Smooth muscle cell (in vitro differentiated cells): ENCODE measurements around the gene FBXW8. TPM values are rescaled to one million over a fixed set of nuclear protein-coding genes. Genes with fewer than 3 reads are reported as not detected.

Experiments used
- DNase-seq: peaks from one replicate; lab custom pipeline; 2025; ENCODE audit not compliant: unreplicated experiment; lab: John Stamatoyannopoulos, UW
- H2AFZ ChIP-seq: fragments of 200-600 bp; sonication (generic); 2 replicates; pipeline ENCODE4 v1.6.0; 2016; ENCODE audit warnings: antibody characterized with exemption, low read depth, mild to moderate bottlenecking
- H3F3A ChIP-seq: fragments of 200-600 bp; sonication (generic); 2 replicates; pipeline ENCODE4 v1.6.0; 2017; ENCODE audit warnings: antibody characterized with exemption, low read depth
- H3K27ac ChIP-seq: fragments of 200-600 bp; sonication (generic); 2 replicates; pipeline ENCODE4 v1.5.1; 2016; ENCODE audit warnings: low read depth, mild to moderate bottlenecking
- H3K27me3 ChIP-seq: fragments of 200-600 bp; sonication (generic); 2 replicates; pipeline ENCODE4 v1.6.1; 2016; ENCODE audit warnings: low read depth, mild to moderate bottlenecking
- H3K36me3 ChIP-seq: fragments of 200-600 bp; sonication (generic); 2 replicates; pipeline ENCODE4 v1.5.1; 2016; ENCODE audit warnings: low read depth
- H3K4me1 ChIP-seq: fragments of 200-600 bp; sonication (generic); 2 replicates; pipeline ENCODE4 v1.5.1; 2016; ENCODE audit warnings: low read depth
- H3K4me2 ChIP-seq: fragments of 200-600 bp; sonication (generic); 2 replicates; pipeline ENCODE4 v1.6.0; 2016; ENCODE audit warnings: mild to moderate bottlenecking
- H3K4me3 ChIP-seq: fragments of 200-600 bp; sonication (generic); 2 replicates; pipeline ENCODE4 v1.5.1; 2016; ENCODE audit warnings: mild to moderate bottlenecking
- H3K79me2 ChIP-seq: fragments of 200-600 bp; sonication (generic); 2 replicates; pipeline ENCODE4 v1.6.0; 2016; ENCODE audit warnings: low read depth, mild to moderate bottlenecking
- H3K9ac ChIP-seq: fragments of 200-600 bp; sonication (generic); 2 replicates; pipeline ENCODE4 v1.6.0; 2016; ENCODE audit warnings: low read depth
- H3K9me3 ChIP-seq: fragments of 200-600 bp; sonication (generic); replicated peaks from 2 replicates; pipeline ENCODE4 v1.5.1; 2016; ENCODE audit warnings: low read depth
- H4K20me1 ChIP-seq: fragments of 200-600 bp; sonication (generic); 2 replicates; pipeline ENCODE4 v1.6.0; 2016; ENCODE audit warnings: low read depth
- WGBS: methylation state at CpG from one replicate; pipeline ENCODE4 v1.1.7; 2016; ENCODE audit warnings: low lambda C conversion rate; 5-methylcytosine and 5-hydroxymethylcytosine counted together
- polyA plus RNA-seq: library from polyadenylated mRNA; unstranded; fragments of >200 nt; fragmentation: Nextera tagmentation; extraction: Ambion mirVana; gene quantifications from 2 replicates; pipeline ENCODE4 v1.2.1, GENCODE V29; 2016
- total RNA-seq: library from RNA; depleted of rRNA; stranded (reverse); fragments of >200 nt; gene quantifications from 2 replicates; pipeline ENCODE4 v1.2.3, GENCODE V29; 2014
- TF ChIP-seq, protein P1 (sequence below): fragments of 200-600 bp; sonication (generic); IDR thresholded peaks from 2 replicates; pipeline ENCODE4 v1.5.1; 2017; ENCODE audit warnings: borderline replicate concordance, mild to moderate bottlenecking, antibody characterized with exemption; ENCODE audit not compliant: insufficient read depth, poor library complexity, severe bottlenecking

The FBXW8 gene
- total and polyA plus RNA-seq, 2 experiments from 2014 or later = 16.9 to 18.3 TPM

DNA sequence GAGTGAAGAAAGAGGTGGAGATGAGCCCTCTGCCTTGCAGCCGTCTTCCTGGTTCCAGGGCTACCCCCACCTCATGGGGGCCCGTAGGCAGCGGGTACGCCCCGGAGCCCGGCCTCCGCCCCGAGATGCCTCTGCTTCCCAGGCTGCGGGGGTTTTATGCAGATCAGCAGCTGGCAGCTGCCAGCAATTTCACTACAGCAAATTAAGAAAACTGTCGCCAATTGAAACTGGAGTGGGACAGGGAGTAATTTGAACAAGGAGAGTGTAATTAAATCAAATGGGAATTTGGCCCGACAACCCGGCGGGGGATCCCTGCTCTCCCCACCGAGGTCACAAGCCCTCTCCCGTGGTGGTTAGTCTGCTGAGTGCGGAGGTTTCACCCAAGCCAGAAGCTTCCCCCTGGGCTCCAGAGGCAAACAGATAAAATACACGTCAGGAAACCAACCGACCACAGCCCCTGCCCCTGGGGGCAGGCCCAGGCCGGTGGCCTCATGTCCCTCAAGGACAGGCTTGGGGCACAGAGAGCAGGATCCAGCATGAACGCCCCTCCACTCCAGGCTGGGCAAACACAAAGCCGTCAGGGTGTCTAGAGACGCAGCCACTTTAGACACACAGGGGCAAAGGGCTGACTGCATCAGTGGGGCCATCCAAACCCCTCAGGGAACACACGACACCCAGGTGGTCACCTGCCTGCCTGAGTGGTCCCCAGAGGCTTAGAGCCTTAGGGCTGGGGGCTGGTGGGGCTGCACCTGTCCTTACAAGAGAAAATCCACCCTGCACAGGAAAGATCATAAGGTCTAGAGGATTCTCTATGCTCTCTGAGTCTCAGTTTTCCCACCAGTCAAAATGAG, 134.6 kb downstream of the FBXW8 start:
- H3K79me2 ChIP-seq = no peaks in the 10 kb centered on the region
- TF ChIP-seq, protein P1, sequence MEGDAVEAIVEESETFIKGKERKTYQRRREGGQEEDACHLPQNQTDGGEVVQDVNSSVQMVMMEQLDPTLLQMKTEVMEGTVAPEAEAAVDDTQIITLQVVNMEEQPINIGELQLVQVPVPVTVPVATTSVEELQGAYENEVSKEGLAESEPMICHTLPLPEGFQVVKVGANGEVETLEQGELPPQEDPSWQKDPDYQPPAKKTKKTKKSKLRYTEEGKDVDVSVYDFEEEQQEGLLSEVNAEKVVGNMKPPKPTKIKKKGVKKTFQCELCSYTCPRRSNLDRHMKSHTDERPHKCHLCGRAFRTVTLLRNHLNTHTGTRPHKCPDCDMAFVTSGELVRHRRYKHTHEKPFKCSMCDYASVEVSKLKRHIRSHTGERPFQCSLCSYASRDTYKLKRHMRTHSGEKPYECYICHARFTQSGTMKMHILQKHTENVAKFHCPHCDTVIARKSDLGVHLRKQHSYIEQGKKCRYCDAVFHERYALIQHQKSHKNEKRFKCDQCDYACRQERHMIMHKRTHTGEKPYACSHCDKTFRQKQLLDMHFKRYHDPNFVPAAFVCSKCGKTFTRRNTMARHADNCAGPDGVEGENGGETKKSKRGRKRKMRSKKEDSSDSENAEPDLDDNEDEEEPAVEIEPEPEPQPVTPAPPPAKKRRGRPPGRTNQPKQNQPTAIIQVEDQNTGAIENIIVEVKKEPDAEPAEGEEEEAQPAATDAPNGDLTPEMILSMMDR = no peak
- no peaks in the 10 kb centered on the region for H3F3A ChIP-seq
- no peak overlapping the region for H3K9ac ChIP-seq
- H3K4me1 ChIP-seq = peaks cover 11% of the 10 kb centered on the region
- H3K27me3 ChIP-seq = no peaks in the 10 kb centered on the region
- H4K20me1 ChIP-seq = no peaks in the 10 kb centered on the region
- H3K9me3 ChIP-seq = no peaks in the 10 kb centered on the region
- no peak overlapping the region for H3K4me3 ChIP-seq
- no peak for DNase-seq
- H2AFZ ChIP-seq = no peak overlapping the region
- 72% methylated on average over 23 of the region's 23 CpGs for WGBS
- no peaks in the 10 kb centered on the region for H3K36me3 ChIP-seq
- H3K4me2 ChIP-seq = no peak overlapping the region
- no peak overlapping the region for H3K27ac ChIP-seq

DNA sequence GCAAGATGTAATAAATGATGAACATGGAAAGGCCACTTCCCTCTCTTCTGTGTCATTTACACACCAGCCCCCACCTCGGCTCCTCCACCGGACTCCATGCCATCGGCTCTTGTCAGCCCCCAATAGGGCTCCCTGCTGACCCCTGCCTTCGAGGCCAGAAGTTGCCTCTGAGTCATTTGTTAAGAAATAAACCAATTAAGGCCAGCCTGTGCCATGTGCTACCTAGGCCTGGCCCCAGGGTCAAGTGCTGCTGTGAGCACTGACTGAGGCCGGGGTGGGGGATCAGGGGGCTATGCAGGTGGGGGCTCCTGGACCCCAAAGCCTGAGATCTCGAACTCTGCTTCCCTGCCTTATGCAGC, 135.2 kb downstream of the FBXW8 start:
- Histone ChIP-seq H3K4me1 (peaks cover 13% of the 10 kb centered on the region), H3K9me3 (no peaks in the 10 kb centered on the region), H3K9ac (no peak overlapping the region), H4K20me1 (no peaks in the 10 kb centered on the region), H3K27me3 (no peaks in the 10 kb centered on the region), H3F3A (no peaks in the 10 kb centered on the region), H2AFZ (no peak overlapping the region), H3K36me3 (no peaks in the 10 kb centered on the region), H3K27ac (no peak overlapping the region), H3K4me3 (no peak overlapping the region), H3K79me2 (no peaks in the 10 kb centered on the region), H3K4me2 (no peak overlapping the region)
- TF ChIP-seq, protein P1 = no peak
- WGBS = 50% methylated on average over 6 of the region's 6 CpGs
- DNase-seq = no peak

DNA sequence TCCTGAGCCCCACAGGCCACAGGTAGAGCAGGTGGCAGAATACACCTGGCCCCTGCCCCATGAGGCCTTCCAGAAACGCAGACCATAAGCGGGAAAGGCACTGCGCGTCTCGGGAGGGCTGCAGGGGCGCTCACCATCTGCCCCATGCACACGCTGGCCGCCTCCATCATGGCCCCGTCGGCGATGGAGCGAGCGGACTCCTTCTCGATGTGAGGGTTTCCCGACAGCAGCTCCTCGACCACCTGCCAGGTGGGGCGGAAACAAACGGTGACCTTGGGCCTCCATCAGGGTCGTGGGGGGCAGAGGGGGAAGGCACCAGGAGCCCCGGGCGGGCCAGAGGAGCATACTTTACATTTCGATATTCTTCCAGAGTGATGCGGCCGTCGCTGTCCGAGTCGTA, 135.7 kb downstream of the FBXW8 start:
- TF ChIP-seq, protein P1 = no peak

More for the DNA sequence above, 135.7 kb downstream of the FBXW8 start:
- Histone ChIP-seq H3K4me2 (no peak overlapping the region), H3K4me1 (peaks cover 17% of the 10 kb centered on the region), H3K9ac (no peak overlapping the region), H4K20me1 (no peaks in the 10 kb centered on the region), H3F3A (no peaks in the 10 kb centered on the region), H3K9me3 (no peaks in the 10 kb centered on the region), H3K4me3 (no peak overlapping the region), H3K36me3 (no peaks in the 10 kb centered on the region), H2AFZ (no peak overlapping the region), H3K27me3 (no peaks in the 10 kb centered on the region), H3K79me2 (no peaks in the 10 kb centered on the region), H3K27ac (no peak overlapping the region)
- no peak for DNase-seq
- WGBS = 96% methylated on average over 27 of the region's 27 CpGs
